DMS53 treated with DMSO at 0.1 percent for 48 hours (cell line): Measurements from ENCODE around the gene ATP8B3.

Experiments
- DNase-seq: peaks from one replicate; lab custom pipeline; 2025; ENCODE audit not compliant: unreplicated experiment; lab: John Stamatoyannopoulos, UW

ATP8B3 gene

GRCh38 chr19:1837222-1837565, 25.1 kb upstream of the ATP8B3 start:
- no peak for DNase-seq

- DNase-seq, result no peak
These were observed 24.6 kb upstream of the ATP8B3 start for GRCh38 chr19:1836458-1837221.

- no peak for DNase-seq
These were observed 21.5 kb upstream of the ATP8B3 start for GRCh38 chr19:1833540-1833939.

GRCh38 chr19:1832046-1832663, 20.1 kb upstream of the ATP8B3 start:
- DNase-seq, result no peak

- no peak for DNase-seq
These were observed 18.9 kb upstream of the ATP8B3 start for GRCh38 chr19:1830978-1831377.

GRCh38 chr19:1830568-1830967, 18.5 kb upstream of the ATP8B3 start:
- DNase-seq, result no peak

- no peak for DNase-seq
These were observed 17.9 kb upstream of the ATP8B3 start for GRCh38 chr19:1829958-1830357.

GRCh38 chr19:1828279-1829238, 16.5 kb upstream of the ATP8B3 start:
- DNase-seq, result no peak

GRCh38 chr19:1827566-1828278, 15.6 kb upstream of the ATP8B3 start:
- no peak for DNase-seq

- DNase-seq, result no peak
These were observed 14.8 kb upstream of the ATP8B3 start for GRCh38 chr19:1826557-1827521.

- DNase-seq, result peak; percentile 26
These were observed 14.0 kb upstream of the ATP8B3 start for GRCh38 chr19:1825909-1826556.

GRCh38 chr19:1824252-1824622, 12.2 kb upstream of the ATP8B3 start:
- no peak for DNase-seq

- DNase-seq, result no peak
These were observed 11.6 kb upstream of the ATP8B3 start for GRCh38 chr19:1823539-1824251.

- DNase-seq, result no peak
These were observed 10.9 kb upstream of the ATP8B3 start for GRCh38 chr19:1823020-1823419.

GRCh38 chr19:1822210-1822609, 10.1 kb upstream of the ATP8B3 start:
- no peak for DNase-seq

GRCh38 chr19:1819341-1820255, 7.5 kb upstream of the ATP8B3 start:
- no peak for DNase-seq

- DNase-seq, result no peak
These were observed 6.6 kb upstream of the ATP8B3 start for GRCh38 chr19:1818549-1819195.
